ENCODE measurements around the gene HACD3.

GRCh38 chr15:65509321-65509720 lies 20.9 kb upstream of the HACD3 start:
- TF ChIP-seq POLR2A (IDR thresholded peaks at IDR 0.05) (no peak), EP300 (IDR thresholded peaks at IDR 0.05) (no peak)
- TF ChIP-seq, protein P1, sequence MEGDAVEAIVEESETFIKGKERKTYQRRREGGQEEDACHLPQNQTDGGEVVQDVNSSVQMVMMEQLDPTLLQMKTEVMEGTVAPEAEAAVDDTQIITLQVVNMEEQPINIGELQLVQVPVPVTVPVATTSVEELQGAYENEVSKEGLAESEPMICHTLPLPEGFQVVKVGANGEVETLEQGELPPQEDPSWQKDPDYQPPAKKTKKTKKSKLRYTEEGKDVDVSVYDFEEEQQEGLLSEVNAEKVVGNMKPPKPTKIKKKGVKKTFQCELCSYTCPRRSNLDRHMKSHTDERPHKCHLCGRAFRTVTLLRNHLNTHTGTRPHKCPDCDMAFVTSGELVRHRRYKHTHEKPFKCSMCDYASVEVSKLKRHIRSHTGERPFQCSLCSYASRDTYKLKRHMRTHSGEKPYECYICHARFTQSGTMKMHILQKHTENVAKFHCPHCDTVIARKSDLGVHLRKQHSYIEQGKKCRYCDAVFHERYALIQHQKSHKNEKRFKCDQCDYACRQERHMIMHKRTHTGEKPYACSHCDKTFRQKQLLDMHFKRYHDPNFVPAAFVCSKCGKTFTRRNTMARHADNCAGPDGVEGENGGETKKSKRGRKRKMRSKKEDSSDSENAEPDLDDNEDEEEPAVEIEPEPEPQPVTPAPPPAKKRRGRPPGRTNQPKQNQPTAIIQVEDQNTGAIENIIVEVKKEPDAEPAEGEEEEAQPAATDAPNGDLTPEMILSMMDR (IDR thresholded peaks at IDR 0.05), result no peak
